GM11168 (cell line): ENCODE data around the gene LMTK2.
"Not testable (repeated sequence)": the region's sequence is repeated elsewhere in the genome, so short reads cannot be mapped to it uniquely, and the experiment has no call there.

Experiments
- in situ Hi-C: fragments of 300-500 bp; cut with MboI; formaldehyde crosslinking; loops from one replicate; pipeline ENCODE4 v1.12.0; 2022; ENCODE audit warnings: low sequenced_read_pairs; ENCODE audit not compliant: unreplicated experiment

The LMTK2 gene

GRCh38 chr7:98102170-98102569 is 4.5 kb upstream of the LMTK2 start:
- in situ Hi-C loops, result no loop called here

DNA sequence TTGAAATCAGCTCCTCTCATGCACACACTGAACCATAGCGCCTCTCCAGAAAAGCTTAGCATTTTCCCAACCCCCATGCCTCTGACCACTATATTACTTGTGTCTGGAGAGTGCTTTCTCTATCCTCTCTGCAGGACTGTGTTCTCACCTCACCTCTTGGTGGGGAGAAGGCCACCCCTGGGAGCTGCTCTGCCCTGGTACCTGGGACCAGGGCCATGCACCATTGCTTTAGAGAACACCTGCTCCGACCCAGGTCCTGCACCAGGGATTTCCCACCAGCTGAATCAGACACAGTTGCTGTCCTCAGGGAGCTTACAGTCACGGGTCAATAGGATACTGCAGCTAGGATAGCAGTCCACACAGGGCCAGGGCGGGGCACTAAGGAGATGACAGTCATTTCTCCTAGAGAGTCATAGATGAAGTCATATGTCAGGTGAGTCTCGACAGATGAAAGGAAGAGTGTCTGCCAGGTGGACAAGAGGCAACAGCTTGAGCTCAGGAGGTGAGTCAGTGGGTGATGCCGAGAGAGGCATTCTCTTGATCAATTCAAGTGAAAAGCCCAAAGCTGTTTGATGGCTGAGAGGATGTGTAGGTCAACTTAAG is 619 bp upstream of the LMTK2 start:
- in situ Hi-C loops, result no loop called here

GRCh38 chr7:98107313-98107721 is 655 bp downstream of the LMTK2 start:
- in situ Hi-C loops, result no loop called here

- in situ Hi-C loops, result loop anchor here (5.0 kb wide), 1 partner anchor 52 kb away; no protein-coding TSS in a partner anchor
Observed at GRCh38 chr7:98110249-98111022, 3.8 kb downstream of the LMTK2 start.

GRCh38 chr7:98112077-98112476 is 5.4 kb downstream of the LMTK2 start:
- in situ Hi-C loops, result loop anchor here (5.0 kb wide), 1 partner anchor 50 kb away; no protein-coding TSS in a partner anchor

DNA sequence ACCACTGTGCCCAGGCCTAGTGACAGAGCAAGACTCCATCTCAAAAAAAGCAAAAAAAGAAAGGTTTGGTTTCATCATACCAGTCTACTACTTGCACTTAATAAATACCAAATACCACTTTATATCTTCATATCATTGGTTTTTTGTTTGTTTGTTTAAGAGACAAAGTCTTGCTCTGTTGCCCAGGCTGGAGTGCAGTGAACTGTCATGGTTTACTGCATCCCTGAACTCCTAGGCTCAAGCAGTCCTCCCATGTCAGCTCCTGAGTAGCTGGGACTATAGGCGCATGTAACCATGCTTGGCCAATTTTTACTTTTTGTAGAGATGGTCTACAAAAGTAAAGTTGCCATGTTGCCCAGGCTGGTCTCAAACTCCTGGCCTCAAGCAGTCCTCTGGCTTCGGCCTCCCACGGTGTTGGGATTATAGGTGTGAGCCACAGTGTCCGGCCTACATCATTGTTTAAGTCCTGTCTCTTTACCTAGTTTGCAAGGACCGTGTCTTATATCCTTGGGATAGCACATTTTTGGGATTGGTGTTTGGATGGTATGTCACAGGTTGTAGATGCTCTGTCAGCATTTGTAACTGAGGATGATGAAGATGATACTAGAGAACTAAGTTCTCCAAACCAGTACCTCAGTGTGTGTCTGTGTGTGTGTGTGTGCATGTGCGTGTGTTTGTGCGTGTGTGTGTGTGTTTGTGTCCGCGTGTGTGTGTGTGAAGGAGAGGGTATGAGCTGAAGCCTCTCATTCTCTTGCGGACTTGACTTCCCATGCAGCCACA is 9.3 kb downstream of the LMTK2 start:
- in situ Hi-C loops, result no loop called here

DNA sequence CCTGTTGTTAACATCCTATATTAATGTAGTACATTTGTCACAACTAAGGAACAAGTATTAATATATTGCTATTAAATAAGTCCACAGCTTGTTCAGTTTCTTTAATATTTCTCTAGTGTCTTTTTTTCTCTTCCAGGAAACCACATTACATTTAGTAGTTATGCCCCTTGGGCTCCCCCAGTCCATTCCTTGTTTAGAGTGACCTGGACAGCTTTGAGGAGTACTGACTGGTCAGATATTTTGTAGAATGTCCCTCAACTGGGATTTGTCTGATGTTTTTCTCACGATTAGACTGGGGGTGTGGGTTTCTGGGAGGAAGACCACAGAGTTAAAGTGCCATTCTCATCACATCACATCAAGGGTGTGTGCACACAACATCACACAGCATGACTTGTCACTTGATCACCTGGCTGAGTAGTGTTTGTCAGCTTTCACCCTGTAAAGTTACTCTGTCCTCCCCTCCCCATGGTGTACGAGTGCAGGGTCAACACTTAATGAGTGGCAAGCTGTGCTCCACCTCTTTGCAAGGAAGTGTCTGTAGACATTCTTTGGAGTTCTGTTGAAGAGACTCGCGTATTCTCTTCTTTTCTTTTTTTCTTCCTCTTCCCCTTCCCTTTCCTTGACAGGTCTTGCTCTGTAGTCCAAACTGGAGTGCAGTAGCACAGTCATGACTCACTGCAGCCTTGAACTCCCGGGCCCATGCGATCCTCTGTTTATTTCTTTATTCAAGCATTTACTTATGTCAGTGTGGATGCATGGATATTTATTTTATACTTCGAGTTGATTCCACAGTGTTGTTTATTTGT is 10.2 kb downstream of the LMTK2 start:
- in situ Hi-C loops, result no loop called here

DNA sequence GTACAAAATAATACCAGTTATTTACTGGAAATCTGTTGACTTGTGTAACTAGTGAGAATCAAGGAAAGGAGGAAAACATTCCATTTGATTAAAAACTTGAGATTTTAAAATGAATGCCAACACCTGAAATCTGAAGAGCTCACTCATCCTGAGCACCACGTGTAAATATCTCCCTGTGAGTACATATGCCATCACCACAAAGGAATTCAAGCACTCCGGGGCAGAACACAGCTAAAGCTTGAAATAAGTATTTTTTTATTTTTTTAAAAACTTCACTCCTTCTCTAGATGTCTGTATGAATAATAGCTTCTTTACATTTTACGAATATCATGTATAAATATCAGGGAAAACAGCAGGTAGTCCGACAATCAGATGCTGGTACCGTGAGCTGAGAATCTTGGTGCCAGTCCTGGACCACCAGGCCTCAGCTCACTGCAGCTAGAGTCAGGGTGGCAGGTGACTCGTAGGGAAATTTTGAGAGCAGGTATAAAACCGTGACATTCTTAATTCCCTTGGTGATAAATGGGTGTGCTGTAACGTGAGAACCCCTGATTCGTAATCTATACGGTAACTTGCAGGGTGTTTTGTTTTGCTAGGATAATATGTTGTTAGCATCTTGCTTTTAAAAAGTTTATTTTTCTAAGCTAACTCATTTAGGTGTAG is 12.7 kb downstream of the LMTK2 start:
- in situ Hi-C loops, result no loop called here

GRCh38 chr7:98120559-98120958 is 13.9 kb downstream of the LMTK2 start:
- in situ Hi-C loops, result no loop called here

DNA sequence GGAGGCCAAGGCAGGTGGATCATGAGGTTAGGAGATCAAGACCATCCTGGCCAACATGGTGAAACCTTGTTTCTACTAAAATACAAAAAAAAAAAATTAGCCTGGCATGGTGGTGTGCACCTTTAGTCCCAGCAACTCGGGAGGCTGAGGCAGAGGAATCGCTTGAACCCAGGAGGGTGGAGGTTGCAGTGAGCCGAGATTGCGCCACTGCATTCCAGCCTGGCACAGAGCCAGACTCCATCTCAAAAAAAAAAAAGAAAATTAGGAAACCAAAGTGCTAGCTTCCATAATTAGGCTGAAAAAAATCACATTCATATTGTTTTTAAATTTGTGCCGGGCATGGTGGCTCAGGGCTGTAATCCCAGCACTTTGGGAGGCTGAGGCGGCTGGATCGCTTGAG is 14.7 kb downstream of the LMTK2 start:
- in situ Hi-C loops, result not testable (repeated sequence)

DNA sequence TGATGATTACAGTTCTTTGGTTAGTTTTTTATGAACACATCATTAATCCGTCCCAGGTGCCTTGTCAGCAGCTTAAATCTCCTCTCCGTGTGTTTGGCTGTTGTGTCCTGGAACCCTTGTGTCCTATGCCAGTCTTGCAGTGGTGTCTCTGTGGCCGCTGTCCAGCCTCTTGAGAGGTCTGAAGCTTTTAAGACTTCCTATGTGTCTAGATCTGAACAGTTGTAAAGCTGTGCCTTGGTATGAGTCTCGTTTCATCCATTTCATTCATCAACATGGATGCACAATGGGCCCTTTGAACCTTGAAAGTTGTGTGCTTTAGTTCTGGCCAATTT is 16.7 kb downstream of the LMTK2 start:
- in situ Hi-C loops, result no loop called here

DNA sequence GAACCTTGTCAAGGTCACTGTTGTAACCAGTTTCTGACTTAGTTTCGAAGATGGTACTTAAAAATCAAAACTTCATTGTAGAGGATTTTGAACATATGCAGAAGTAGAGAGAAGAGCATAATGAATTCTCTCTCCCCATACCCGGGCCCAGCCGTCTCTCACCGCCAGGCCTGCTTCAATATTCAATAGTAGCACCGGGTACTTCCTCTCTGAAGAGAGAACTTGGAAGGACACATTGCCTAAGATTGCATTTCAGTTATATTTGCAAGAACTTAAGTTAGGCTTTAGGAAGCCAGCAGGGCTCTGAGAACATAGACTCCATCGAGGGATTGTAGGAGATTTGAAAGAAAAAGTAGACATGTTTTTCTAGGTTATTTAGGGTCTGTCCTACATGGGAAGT is 19.1 kb downstream of the LMTK2 start:
- in situ Hi-C loops, result no loop called here

DNA sequence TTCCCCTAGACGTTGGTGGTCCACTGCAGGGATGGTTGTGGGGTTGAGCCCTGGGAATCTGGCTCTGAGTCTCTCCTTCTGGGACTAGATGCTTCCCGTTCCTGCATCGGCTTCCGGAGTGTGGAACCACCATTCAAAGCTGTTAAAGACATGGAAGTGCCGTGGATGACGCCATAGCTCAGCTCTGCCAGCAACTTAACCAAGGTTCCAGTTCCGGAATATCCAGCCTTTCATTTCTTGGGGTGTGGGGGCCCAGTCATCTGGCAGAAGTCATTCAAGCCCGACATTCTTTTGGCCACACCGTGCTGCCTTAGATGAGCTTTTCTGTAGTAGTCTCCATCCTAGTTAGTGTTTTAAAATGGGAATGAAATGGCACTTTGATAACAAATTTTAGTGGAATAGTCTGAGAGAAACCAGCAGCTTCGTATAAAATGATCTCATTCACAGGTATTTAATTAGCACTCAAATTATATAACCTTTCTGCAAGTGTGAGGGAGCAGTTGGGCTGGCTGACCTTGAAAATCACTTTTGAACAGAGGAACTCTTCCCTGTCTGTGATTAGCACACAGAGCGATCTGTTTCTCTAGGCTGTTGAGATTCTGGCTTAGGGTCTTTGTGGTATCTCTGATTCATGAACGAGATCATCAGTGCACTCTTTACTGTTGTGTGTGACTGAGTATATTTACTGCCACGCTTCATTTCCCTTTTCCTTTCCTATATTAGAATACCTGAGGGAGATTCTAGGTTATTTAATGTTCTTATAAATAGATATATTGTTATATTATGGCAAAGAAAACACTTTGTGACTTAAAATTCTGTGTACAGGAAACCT is 19.9 kb downstream of the LMTK2 start:
- in situ Hi-C loops, result no loop called here

- in situ Hi-C loops, result no loop called here
Observed at GRCh38 chr7:98128346-98128745, 21.7 kb downstream of the LMTK2 start.

DNA sequence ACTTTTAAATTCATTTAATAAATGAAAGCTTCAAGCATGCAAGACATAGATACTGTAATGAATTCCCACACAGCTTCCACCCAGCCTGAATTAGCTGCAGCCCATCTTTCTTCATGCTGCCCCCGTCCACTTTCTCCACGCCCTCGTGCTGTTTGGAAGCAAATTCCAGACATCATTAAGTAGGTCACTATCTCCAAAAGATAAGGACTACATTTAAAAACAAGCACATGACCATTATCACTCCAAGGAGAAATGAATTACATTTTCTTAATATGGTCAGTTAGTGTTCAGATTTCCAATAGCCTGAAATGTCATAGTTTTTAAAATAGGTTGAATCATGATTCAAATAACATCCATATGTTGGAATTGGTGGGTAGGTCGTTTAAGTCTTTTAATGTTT is 24.3 kb downstream of the LMTK2 start:
- in situ Hi-C loops, result no loop called here

DNA sequence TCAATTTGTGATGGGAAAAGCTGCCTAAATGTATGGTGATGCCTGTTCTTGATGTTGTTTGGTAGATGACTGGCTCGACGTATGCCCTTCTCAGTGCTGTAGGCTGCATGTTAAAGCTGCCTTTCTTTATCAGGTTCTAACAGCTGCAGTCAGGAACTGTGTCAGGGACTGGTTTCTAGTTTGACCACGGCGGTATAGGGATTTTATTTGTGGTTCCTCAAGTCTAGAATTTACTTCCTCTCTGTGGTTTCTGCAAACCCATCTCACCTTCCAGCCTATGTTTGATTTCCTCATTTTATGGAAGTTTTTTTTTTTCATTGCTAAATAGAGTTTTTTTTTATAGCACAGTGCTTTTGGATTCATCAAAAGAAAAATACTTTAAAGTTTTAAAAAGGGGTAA is 26.5 kb downstream of the LMTK2 start:
- in situ Hi-C loops, result no loop called here

DNA sequence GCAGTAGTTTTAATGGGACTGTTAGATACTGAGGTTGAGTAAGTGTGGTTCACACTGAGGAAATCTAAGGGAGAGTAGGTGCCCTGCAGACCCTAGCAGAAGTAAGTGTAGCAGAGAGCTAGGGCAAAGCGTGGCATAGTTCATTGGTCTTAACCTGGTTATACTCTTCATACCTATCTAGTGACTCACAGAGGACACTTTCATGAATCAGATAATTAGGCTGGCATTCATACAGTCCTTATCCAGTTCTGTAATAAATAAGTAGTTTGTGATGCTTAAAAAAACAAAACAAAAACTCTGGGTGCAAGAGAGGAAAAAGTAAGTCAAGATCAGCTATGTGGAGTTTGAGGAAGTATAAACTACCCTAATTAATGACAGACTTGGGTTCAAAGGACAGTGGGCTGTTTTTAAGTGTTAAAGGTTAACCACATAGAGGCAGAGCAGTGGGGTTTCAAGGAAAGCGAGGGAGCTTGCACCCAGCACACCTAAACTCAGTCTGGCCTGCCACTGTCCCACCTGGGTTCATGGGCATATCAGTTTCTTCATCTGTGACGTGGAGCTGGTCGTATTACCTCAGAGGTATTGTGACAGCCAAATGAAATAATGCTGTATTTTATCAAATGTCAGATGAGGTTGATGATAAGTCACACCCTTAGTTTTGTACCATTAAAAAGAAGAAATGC is 27.1 kb downstream of the LMTK2 start:
- in situ Hi-C loops, result no loop called here

DNA sequence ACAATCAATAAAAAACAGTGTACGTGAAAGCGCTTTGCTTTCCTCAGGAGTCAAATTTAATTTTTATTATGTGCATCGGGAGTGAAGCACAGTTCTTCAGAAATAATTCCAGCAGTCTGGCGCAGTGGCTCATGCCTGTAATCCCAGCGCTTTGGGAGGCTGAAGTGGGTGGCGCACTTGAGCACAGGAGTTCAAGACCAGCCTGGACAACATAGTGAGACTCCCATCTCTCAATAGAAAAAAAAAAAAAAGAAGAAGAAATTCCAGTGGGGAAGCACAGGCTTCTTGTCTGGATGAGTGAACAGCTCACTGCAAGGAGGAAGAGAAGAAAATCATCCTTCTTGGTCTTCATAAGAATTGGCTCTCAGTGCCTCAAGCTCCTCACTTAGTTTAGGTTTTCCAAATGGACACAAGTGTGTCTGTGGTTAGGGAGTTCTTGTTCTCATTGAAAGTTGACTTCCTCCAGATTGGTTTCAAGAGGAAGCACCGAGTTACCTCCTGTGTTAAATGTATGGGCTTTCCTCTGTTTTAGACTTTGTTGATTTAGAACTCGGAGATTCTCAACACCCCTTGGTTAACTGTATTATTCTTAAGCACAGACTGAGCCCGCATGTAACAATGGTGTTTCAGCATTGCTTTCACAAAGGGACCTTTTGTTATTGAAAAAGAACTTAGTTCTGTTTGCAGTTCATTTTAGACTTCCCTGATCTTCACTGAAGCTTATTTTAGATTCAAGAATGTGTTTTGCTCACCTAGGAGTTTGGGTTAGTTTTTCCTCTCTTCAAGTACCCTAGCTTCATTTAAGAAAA is 28.0 kb downstream of the LMTK2 start:
- in situ Hi-C loops, result no loop called here
